Mammary microvascular endothelial cell (primary cell): ENCODE data around the gene SMCO1. TPM values are rescaled to one million over a fixed set of nuclear protein-coding genes. Genes with fewer than 3 reads are reported as not detected.

Experiments used
- total RNA-seq: library from RNA; depleted of rRNA; stranded (reverse); fragments of >200 nt; gene quantifications from 2 replicates; pipeline ENCODE4 v1.2.3, GENCODE V29; 2015

Gene SMCO1, protein sequence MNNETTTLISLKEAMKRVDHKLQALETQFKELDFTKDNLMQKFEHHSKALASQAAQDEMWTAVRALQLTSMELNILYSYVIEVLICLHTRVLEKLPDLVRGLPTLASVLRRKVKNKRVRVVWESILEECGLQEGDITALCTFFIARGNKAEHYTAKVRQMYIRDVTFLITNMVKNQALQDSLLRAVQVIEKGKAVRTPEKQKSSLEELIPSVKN
- not detected in 2 replicates for total RNA-seq

DNA sequence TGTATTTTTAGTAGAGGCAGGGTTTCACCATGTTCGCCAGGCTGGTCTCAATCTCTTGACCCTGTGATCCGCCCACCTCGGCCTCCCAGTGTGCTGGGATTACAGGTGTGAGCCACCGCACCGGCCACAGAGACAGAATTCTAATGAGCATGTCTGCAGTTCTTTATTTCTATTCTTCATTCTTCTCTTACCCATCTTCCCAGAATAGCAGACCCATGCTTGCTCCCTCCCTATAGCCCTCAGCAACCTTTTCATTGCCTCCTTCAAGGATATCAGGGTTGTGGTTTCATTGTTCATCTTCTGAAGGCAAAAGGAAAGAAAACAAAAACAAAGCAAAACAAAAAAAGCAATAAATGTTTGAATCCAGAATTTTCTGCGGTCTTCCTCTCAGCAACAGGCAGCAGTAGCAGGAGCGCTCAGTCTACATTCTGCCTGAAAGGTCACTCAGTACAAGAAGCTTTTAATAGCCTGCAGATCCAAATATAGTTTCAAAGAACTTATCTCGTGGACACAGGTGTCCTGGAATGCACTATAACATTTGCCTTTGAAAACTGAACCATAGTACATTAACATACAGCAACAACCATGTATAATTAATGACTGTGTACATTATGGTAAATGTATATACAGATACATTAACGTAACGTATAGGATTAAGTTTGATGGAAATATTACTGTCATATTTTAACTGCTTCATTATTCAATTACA lies at the start of gene SMCO1:
SMCO1 (minus strand) TSS at position 434 of the 709 bp plus-strand sequence; CDS start at position 297, 137 bp downstream.

DNA sequence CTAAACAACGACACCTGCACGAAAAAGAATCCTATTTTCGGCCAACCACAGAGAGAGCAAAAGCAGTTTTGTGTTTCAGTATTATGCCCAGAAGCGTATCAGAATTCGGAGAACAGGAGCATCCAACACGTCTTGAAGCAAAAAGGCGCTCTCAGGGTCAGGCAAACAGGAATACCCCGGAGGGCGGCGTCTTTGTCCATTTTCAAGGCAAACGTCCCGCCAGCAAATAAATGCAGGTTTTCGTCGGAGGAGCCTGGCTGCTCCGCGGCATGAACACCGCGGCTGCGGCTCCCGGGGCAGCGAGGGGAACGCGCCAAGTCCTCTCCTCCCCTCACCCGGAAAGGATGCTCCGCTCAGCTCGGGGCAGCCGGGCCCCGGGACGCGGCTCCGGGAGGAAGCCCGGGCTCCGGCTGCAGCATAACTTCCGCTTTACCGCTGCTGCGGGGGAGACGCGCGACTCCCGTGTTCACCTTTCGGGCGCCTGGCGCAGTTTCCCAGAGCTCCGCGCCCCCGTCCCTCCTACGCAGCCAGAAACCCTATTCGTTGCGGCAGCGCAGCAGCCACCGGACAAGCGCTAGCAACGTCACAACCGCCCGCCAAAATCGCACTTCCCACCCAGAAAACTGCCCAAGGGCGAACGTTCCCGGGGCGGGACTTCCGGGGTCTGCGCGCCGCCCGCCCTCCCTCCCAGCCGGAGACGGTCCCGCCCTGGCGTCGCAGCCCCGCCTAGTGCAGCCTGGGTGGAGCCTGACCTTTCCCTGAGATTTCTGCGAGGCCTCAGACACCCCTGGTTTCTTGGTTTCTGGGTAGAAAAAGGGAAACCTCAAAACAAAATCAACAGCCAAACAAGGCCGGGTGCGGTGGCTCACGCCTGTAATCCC lies 11.7 kb downstream of the SMCO1 start, which contains the start of gene RNF168:
RNF168 (minus strand) TSS at position 573 of the 881 bp plus-strand sequence. CDS start 595 bp downstream, outside the sequence.

Other genes starting within 250 kb of the SMCO1 start
- 80.4 and 82.6 TPM in 2 replicates for gene PCYT1A, start 227.6 kb downstream of the SMCO1 start, total RNA-seq
- 13.6 and 20.1 TPM in 2 replicates for gene DYNLT2B, start 197.1 kb downstream of the SMCO1 start, total RNA-seq
- 0.34 and 0.87 TPM in 2 replicates for gene TM4SF19, start 177.0 kb downstream of the SMCO1 start, total RNA-seq
- 5.9 and 7.0 TPM in 2 replicates for gene UBXN7, start 82.9 kb downstream of the SMCO1 start, total RNA-seq
- 14.4 and 15.8 TPM in 2 replicates for gene RNF168, start 11.6 kb downstream of the SMCO1 start, total RNA-seq
- 3.1 and 5.7 TPM in 2 replicates for gene WDR53, start 53.2 kb upstream of the SMCO1 start, total RNA-seq
- gene FBXO45, start 53.3 kb upstream of the SMCO1 start, total RNA-seq, result 11.1 and 11.9 TPM in 2 replicates
- gene NRROS, start 124.3 kb upstream of the SMCO1 start, total RNA-seq, result 8.3 and 10.2 TPM in 2 replicates
- 0.98 and 1.7 TPM in 2 replicates for gene CEP19, start 196.9 kb upstream of the SMCO1 start, total RNA-seq
- 10.8 and 21.2 TPM in 2 replicates for gene PIGX, start 197.0 kb upstream of the SMCO1 start, total RNA-seq
- gene PAK2, start 224.5 kb upstream of the SMCO1 start, total RNA-seq, result 36.1 and 38.6 TPM in 2 replicates